Neural cell (in vitro differentiated cells): ENCODE data around the gene REXO5.
"Not testable (repeated sequence)": the region's sequence is repeated elsewhere in the genome, so short reads cannot be mapped to it uniquely, and the experiment has no call there.

Source experiments
- EP300 ChIP-seq: fragments of 450-650 bp; conservative IDR thresholded peaks from 2 replicates; pipeline ENCODE4 v1.6.1; 2014; ENCODE audit warnings: antibody characterized with exemption, mild to moderate bottlenecking, moderate library complexity; ENCODE audit not compliant: poor library complexity, severe bottlenecking
- EZH2 ChIP-seq: fragments of 200-600, 300-800 bp; shearing (Covaris generic), sonication (generic); IDR thresholded peaks from 2 replicates; pipeline ENCODE4 v1.6.1; 2014; ENCODE audit warnings: antibody characterized with exemption, low read length, borderline replicate concordance, mild to moderate bottlenecking; ENCODE audit not compliant: insufficient read depth, poor library complexity, severe bottlenecking
- POLR2AphosphoS5 ChIP-seq: IDR thresholded peaks from 2 replicates; pipeline ENCODE4 v1.6.1; 2012
- RAD21 ChIP-seq: fragments of 450-650 bp; conservative IDR thresholded peaks from 2 replicates; pipeline ENCODE4 v1.6.1; 2014; ENCODE audit warnings: antibody characterized with exemption, mild to moderate bottlenecking, moderate library complexity
- SMC3 ChIP-seq: fragments of 450-650 bp; conservative IDR thresholded peaks from 2 replicates; pipeline ENCODE4 v1.6.1; 2014; ENCODE audit warnings: antibody characterized with exemption, mild to moderate bottlenecking, moderate library complexity; ENCODE audit not compliant: poor library complexity
- TAF1 ChIP-seq: IDR thresholded peaks from 2 replicates; pipeline ENCODE4 v1.6.1; 2012; ENCODE audit warnings: low read depth
- TF ChIP-seq, protein P1 (sequence below): fragments of 450-650 bp; IDR thresholded peaks from 2 replicates; pipeline ENCODE4 v1.5.1; 2014; ENCODE audit warnings: antibody characterized with exemption, mild to moderate bottlenecking, moderate library complexity; ENCODE audit not compliant: poor library complexity, severe bottlenecking
- TF ChIP-seq, protein P2 (sequence below): IDR thresholded peaks from 2 replicates; pipeline ENCODE4 v1.6.1; 2012; ENCODE audit warnings: borderline replicate concordance

DNA sequence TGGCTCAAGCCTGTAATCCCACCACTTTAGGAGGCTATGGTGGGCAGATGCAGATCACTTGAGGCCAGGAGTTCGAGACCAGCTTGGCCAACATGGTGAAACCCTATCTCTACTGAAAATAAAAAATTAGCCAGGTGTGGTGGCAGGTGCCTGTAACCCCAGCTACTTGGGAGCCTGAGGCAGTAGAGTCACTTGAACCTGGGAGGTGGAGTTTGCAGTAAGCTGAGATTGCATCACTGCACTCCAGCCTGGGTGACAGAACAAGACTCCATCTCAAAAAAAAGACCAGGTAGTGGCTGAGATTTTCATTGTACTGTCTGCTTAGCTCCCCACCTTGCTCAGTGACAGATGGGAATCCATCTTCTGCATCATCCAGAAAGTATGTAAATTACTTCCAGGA, 41.9 kb upstream of the REXO5 start:
- TF ChIP-seq, protein P1, sequence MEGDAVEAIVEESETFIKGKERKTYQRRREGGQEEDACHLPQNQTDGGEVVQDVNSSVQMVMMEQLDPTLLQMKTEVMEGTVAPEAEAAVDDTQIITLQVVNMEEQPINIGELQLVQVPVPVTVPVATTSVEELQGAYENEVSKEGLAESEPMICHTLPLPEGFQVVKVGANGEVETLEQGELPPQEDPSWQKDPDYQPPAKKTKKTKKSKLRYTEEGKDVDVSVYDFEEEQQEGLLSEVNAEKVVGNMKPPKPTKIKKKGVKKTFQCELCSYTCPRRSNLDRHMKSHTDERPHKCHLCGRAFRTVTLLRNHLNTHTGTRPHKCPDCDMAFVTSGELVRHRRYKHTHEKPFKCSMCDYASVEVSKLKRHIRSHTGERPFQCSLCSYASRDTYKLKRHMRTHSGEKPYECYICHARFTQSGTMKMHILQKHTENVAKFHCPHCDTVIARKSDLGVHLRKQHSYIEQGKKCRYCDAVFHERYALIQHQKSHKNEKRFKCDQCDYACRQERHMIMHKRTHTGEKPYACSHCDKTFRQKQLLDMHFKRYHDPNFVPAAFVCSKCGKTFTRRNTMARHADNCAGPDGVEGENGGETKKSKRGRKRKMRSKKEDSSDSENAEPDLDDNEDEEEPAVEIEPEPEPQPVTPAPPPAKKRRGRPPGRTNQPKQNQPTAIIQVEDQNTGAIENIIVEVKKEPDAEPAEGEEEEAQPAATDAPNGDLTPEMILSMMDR = not testable (repeated sequence)
- TF ChIP-seq, protein P2, sequence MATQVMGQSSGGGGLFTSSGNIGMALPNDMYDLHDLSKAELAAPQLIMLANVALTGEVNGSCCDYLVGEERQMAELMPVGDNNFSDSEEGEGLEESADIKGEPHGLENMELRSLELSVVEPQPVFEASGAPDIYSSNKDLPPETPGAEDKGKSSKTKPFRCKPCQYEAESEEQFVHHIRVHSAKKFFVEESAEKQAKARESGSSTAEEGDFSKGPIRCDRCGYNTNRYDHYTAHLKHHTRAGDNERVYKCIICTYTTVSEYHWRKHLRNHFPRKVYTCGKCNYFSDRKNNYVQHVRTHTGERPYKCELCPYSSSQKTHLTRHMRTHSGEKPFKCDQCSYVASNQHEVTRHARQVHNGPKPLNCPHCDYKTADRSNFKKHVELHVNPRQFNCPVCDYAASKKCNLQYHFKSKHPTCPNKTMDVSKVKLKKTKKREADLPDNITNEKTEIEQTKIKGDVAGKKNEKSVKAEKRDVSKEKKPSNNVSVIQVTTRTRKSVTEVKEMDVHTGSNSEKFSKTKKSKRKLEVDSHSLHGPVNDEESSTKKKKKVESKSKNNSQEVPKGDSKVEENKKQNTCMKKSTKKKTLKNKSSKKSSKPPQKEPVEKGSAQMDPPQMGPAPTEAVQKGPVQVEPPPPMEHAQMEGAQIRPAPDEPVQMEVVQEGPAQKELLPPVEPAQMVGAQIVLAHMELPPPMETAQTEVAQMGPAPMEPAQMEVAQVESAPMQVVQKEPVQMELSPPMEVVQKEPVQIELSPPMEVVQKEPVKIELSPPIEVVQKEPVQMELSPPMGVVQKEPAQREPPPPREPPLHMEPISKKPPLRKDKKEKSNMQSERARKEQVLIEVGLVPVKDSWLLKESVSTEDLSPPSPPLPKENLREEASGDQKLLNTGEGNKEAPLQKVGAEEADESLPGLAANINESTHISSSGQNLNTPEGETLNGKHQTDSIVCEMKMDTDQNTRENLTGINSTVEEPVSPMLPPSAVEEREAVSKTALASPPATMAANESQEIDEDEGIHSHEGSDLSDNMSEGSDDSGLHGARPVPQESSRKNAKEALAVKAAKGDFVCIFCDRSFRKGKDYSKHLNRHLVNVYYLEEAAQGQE = not testable (repeated sequence)
- not testable (repeated sequence) for TF ChIP-seq POLR2AphosphoS5, EZH2, EP300, RAD21, TAF1, SMC3
